ENCODE data around the gene RPL4.
A peak's percentile ranks its signal among the peaks of the same experiment; 100 is the strongest.
"Not testable (repeated sequence)": the region's sequence is repeated elsewhere in the genome, so short reads cannot be mapped to it uniquely, and the experiment has no call there.

The RPL4 gene

DNA sequence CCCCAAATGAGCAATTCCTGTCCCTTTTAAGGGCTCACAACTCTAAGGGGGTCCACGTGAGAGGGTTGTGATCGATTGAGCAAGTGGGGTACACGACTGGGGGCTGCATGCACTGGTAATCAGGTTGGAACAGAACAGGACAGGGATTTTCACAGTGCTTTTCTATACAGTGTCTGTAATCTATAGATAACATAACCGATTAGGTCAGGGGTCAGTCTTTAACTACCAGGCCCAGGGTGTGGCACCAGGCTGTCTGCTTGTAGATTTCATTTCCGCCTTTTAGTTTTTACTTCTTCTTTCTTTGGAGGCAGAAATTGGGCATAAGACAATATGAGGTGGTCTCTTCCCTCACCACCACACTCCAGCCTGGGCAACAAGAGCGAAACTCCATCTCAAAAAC is 39.4 kb downstream of the RPL4 start:
- not testable (repeated sequence) for H3K9me3 Mint-ChIP-seq; H3K36me3 Mint-ChIP-seq (ENCODE audit: insufficient read depth); ATAC-seq (replicated peaks; ENCODE audit: extremely low read depth, poor library complexity, severe bottlenecking); H3K4me3 Mint-ChIP-seq; DNase-seq (ENCODE audit: low spot score in 2 of 2); H3K27me3 Mint-ChIP-seq; H3K4me1 Mint-ChIP-seq
- peak overlapping the region; percentile 10 for H3K27ac Mint-ChIP-seq (ENCODE audit: low read depth)

DNA sequence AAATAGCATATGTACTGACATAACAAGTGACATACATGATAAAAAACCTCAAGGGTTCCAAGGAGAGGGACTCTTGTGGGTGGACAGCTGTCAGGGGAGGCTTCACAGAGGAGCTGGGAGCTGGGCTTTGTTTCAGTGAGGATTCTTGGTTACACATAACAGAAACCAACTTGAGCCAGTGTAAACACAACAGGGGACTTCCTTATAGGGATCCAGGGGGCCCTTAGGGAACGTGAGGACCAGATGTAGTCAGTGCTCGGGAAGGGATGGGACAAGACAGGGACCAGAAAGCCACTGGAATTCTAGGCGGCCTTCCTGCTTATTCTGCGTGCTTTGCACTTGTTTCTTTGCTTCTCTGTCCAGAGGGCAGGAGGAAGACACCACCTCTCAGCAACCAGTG is 42.0 kb downstream of the RPL4 start:
- ATAC-seq (replicated peaks; ENCODE audit: extremely low read depth, poor library complexity, severe bottlenecking) (no peak), DNase-seq (ENCODE audit: low spot score in 2 of 2) (no peak)
- H3K4me3 Mint-ChIP-seq = no peak overlapping the region
- H3K27ac Mint-ChIP-seq (ENCODE audit: low read depth) = no peak overlapping the region
- no peaks in the 10 kb centered on the region for H3K27me3 Mint-ChIP-seq
- H3K9me3 Mint-ChIP-seq = no peaks in the 10 kb centered on the region
- peaks cover 13% of the 10 kb centered on the region for H3K4me1 Mint-ChIP-seq
- peaks cover 2% of the 10 kb centered on the region for H3K36me3 Mint-ChIP-seq (ENCODE audit: insufficient read depth)

DNA sequence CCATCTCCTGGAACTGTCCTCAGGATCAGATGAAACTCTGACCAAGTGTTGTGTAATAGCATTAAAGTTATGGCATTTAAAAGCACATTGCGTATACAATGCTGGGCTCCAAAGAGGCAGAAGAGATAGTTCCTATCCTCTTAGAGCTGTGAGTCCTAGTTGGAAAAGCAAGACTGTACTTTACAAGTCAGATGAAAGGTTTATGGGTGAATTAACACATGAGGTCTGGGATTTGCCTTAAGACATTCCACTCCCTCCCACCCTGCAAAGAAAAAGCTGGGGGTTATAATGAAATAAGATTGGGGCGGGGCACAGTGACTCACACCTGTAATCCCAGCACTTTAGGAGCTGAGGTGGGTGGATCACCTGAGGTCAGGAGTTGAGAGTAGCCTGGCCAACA is 42.7 kb downstream of the RPL4 start:
- Mint-ChIP-seq H3K9me3 (no peaks in the 10 kb centered on the region), H3K36me3 (ENCODE audit: insufficient read depth) (peaks cover 1% of the 10 kb centered on the region), H3K27ac (ENCODE audit: low read depth) (no peak overlapping the region), H3K4me3 (no peak overlapping the region), H3K27me3 (no peaks in the 10 kb centered on the region), H3K4me1 (peaks cover 13% of the 10 kb centered on the region)
- ATAC-seq (replicated peaks; ENCODE audit: extremely low read depth, poor library complexity, severe bottlenecking) (no peak), DNase-seq (ENCODE audit: low spot score in 2 of 2) (no peak)

DNA sequence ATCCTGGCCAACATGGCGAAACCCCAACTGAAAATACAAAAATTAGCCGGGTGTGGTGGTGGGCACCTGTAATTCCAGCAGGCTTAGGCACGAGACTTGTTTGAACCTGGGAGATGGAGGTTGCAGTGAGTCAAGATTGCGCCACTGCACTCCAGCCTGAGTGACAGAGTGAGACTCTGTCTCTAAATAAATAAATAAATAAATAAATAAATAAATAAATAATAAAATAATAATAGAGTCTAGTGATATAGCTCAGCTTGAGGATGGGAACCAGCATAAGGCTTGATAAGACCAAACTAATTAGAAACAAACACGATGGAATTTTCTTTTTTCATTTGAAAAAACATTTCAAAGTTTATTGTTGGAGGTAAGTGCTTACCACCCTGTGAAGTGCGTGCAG is 43.4 kb downstream of the RPL4 start:
- H3K36me3 Mint-ChIP-seq (ENCODE audit: insufficient read depth); H3K27me3 Mint-ChIP-seq; DNase-seq (ENCODE audit: low spot score in 2 of 2); H3K9me3 Mint-ChIP-seq; H3K4me3 Mint-ChIP-seq; ATAC-seq (replicated peaks; ENCODE audit: extremely low read depth, poor library complexity, severe bottlenecking): not testable (repeated sequence)
- Mint-ChIP-seq H3K4me1 (peaks cover 13% of the 10 kb centered on the region), H3K27ac (ENCODE audit: low read depth) (peak overlapping the region; percentile 48)

DNA sequence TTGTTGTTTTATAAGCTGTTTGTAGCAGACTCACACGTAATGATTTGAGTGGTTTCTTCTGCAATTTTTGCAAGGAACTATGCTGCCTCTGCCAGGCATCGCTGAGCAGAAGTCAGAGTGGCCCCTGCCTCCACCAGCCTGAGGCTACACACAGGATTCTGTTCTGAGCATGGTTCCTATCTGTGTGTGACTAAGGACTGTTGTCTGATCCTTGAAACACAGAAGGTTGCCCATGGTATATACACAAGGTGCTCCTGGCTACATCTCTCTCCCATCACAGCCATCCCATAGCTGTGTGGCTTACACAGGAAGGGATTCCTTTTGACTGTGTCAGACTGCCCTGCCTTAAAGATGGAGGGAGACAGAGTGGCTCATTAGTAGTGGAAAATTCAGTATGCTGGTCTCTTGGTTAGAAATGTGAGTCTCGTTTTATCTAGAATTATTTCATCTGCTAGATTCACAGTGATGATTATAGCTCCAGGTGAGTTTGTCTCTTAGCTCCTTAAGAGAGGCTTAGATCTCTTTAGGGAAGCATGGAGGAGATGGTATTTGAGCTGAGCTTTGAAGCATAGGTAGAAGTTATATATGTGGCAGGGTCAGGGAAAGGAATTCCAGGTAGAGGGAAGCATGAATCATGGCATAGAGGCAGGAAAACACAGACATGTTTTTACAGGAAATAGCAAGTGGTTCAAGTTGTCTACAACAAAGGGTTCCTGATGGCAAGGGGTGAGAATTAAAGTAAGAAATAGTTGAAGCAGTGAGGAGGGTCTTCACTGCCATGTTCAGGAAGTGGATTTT is 44.6 kb downstream of the RPL4 start:
- DNase-seq (ENCODE audit: low spot score in 2 of 2) (no peak), ATAC-seq (replicated peaks; ENCODE audit: extremely low read depth, poor library complexity, severe bottlenecking) (peak; percentile 32)
- Mint-ChIP-seq H3K4me1 (peaks cover 13% of the 10 kb centered on the region), H3K27ac (ENCODE audit: low read depth) (peak overlapping the region; percentile 48), H3K4me3 (no peak overlapping the region), H3K36me3 (ENCODE audit: insufficient read depth) (peaks cover 1% of the 10 kb centered on the region), H3K9me3 (no peaks in the 10 kb centered on the region), H3K27me3 (no peaks in the 10 kb centered on the region)

DNA sequence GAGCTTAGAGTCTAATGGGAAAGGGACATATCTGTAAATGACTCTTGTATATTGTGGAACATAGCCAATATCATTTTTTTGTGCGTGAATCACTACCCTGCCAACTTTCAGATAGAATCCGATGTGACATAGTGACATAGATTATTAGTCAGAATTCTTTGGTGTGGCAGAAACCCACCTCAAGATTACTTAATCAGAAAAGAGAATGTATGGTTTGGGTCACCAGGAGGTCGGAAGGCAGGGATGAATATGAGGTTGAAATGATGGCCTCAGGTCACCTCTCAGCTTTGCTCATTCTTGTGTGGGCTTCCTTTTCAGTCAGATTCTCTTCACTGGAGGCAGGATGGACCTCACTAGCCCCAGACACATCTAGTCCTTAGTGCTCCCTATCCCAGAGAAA is 48.4 kb downstream of the RPL4 start:
- Mint-ChIP-seq H3K27ac (ENCODE audit: low read depth) (peak overlapping the region; percentile 70), H3K9me3 (no peaks in the 10 kb centered on the region), H3K27me3 (no peaks in the 10 kb centered on the region), H3K36me3 (ENCODE audit: insufficient read depth) (peaks cover 1% of the 10 kb centered on the region), H3K4me3 (no peak overlapping the region), H3K4me1 (peaks cover 13% of the 10 kb centered on the region)
- DNase-seq (ENCODE audit: low spot score in 2 of 2) (no peak), ATAC-seq (replicated peaks; ENCODE audit: extremely low read depth, poor library complexity, severe bottlenecking) (no peak)

DNA sequence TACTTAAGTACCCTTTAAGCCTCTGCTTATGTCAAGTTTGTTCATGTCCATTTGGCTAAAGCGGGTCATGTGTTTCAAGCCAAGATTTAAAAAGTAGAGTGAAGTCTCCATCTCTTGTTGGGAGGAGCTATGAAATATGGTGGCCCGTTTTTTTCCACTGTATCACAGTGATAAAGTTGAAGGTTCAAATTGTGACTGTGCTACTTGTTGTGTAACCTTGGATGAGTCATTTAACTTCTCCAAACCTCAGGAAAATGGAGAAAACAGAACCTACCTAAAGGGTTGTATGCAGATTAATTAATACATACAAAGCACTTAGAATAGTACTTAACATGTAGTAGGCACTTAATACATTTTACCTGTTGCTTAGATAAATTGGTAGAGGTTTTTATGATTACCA is 50.5 kb downstream of the RPL4 start:
- H3K27me3 Mint-ChIP-seq = no peaks in the 10 kb centered on the region
- H3K4me3 Mint-ChIP-seq = no peak overlapping the region
- DNase-seq (ENCODE audit: low spot score in 2 of 2) = no peak
- no peaks in the 10 kb centered on the region for H3K4me1 Mint-ChIP-seq
- peak overlapping the region; percentile 29 for H3K27ac Mint-ChIP-seq (ENCODE audit: low read depth)
- ATAC-seq (replicated peaks; ENCODE audit: extremely low read depth, poor library complexity, severe bottlenecking) = no peak
- H3K36me3 Mint-ChIP-seq (ENCODE audit: insufficient read depth) = peaks cover 1% of the 10 kb centered on the region
- H3K9me3 Mint-ChIP-seq = no peaks in the 10 kb centered on the region

DNA sequence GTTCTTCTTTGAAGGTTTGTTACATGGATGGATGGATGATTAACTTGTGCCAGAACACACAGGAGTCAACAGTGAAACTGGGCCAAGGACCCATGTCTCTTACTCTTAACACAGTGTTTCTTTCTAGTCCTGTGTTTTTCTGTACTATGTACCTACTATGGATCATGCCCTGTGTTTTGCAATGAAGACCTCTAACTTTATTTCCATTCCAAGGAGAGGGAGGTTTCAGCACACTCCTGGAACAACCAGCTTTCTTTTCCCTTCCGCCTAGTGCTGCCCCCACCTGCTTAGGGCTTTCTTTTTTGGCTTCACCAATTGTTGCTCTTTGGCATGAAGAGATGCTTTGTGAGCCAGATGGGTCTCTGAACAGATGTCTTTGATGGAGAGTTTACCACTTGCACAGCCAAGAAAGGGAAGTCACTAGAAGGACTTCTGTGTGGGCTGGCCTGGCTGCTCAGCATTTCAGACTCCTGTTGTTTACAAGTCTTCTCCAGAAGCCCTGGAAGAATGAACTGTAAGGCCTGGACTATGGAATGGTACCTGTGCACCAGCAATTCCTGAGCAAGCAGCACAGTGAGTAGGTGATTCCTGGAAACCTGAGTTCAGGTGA is 51.6 kb downstream of the RPL4 start:
- Mint-ChIP-seq H3K27ac (ENCODE audit: low read depth) (peak overlapping the region; percentile 69), H3K36me3 (ENCODE audit: insufficient read depth) (peaks cover 4% of the 10 kb centered on the region), H3K27me3 (no peaks in the 10 kb centered on the region), H3K4me3 (no peak overlapping the region), H3K4me1 (no peaks in the 10 kb centered on the region), H3K9me3 (no peaks in the 10 kb centered on the region)
- no peak for ATAC-seq (replicated peaks; ENCODE audit: extremely low read depth, poor library complexity, severe bottlenecking)
- DNase-seq (ENCODE audit: low spot score in 2 of 2) = no peak

DNA sequence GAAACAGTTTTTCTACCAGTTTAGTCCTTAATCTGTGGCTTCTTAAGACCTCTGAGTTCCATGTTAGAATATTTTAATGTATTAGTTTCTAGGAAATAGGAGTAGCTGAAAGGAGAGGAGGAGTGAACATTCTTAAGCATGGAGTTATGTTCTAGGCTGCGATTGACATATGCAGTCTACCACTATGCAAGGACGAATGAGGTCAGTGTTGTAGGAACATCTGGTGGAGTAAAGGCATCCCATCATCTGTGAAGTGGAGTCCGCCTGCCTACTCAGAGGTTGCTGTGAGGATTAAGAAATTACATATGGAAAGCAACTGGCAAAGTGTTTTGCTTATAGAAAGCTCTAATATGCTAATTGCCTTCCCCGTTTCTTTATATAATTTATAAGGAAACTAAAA is 52.2 kb downstream of the RPL4 start:
- H3K36me3 Mint-ChIP-seq (ENCODE audit: insufficient read depth) = peaks cover 9% of the 10 kb centered on the region
- no peak overlapping the region for H3K4me3 Mint-ChIP-seq
- peak overlapping the region; percentile 48 for H3K27ac Mint-ChIP-seq (ENCODE audit: low read depth)
- no peaks in the 10 kb centered on the region for H3K9me3 Mint-ChIP-seq
- ATAC-seq (replicated peaks; ENCODE audit: extremely low read depth, poor library complexity, severe bottlenecking) (no peak), DNase-seq (ENCODE audit: low spot score in 2 of 2) (no peak)
- H3K4me1 Mint-ChIP-seq = no peaks in the 10 kb centered on the region
- H3K27me3 Mint-ChIP-seq = no peaks in the 10 kb centered on the region

Data from central memory CD8-positive, alpha-beta T cell (primary cell).